K562 (cell line): ENCODE results near the gene OR10H5. TPM values are rescaled to one million over a fixed set of nuclear protein-coding genes. Genes with fewer than 3 reads are reported as not detected.

Source experiments
- CBFA2T2 ChIP-seq: fragments of 450-650 bp; conservative IDR thresholded peaks from 2 replicates; pipeline ENCODE4 v1.6.1; 2017; ENCODE audit warnings: mild to moderate bottlenecking
- CBFA2T3 ChIP-seq: fragments of 450-650 bp; IDR thresholded peaks from 2 replicates; pipeline ENCODE4 v1.6.1; 2017
- ERF ChIP-seq: fragments of 450-650 bp; formaldehyde crosslinking; IDR thresholded peaks from 2 replicates; pipeline ENCODE4 v1.4.0; 2020; ENCODE audit warnings: mild to moderate bottlenecking, mixed read lengths
- GABPB1 ChIP-seq: sonication (generic); formaldehyde crosslinking; IDR thresholded peaks from 2 replicates; pipeline ENCODE4 v1.8.0; 2022; ENCODE audit warnings: mild to moderate bottlenecking, missing genetic modification reagents
- LCOR ChIP-seq: sonication (generic); formaldehyde crosslinking; IDR thresholded peaks from 2 replicates; pipeline ENCODE4 v1.8.0; 2022; ENCODE audit warnings: mild to moderate bottlenecking, missing genetic modification reagents
- MAX ChIP-seq: sonication (generic); formaldehyde crosslinking; IDR thresholded peaks from 2 replicates; pipeline ENCODE4 v1.9.0; 2022; ENCODE audit warnings: mild to moderate bottlenecking, missing genetic modification reagents
- MYNN ChIP-seq, 2 experiments: sonication (generic); formaldehyde crosslinking in 1 of 2; IDR thresholded peaks; 2 replicates each; pipeline versions ENCODE4 v1.5.0 to v1.6.1; 2016 to 2020; ENCODE audit warnings: antibody characterized with exemption in 1 of 2, missing genetic modification reagents in 1 of 2
- NFE2 ChIP-seq: IDR thresholded peaks from 2 replicates; pipeline ENCODE4 v1.6.1; 2014; ENCODE audit warnings: antibody characterized with exemption, low read depth
- POLR2B ChIP-seq: fragments of 450-650 bp; IDR thresholded peaks from 2 replicates; pipeline ENCODE4 v1.6.1; 2018; ENCODE audit warnings: low read depth; ENCODE audit not compliant: partially characterized antibody
- ZBTB17 ChIP-seq: fragments of 450-650 bp; formaldehyde crosslinking; IDR thresholded peaks from 2 replicates; pipeline ENCODE4 v1.4.0; 2020; ENCODE audit warnings: mild to moderate bottlenecking
- ZNF274 ChIP-seq: IDR thresholded peaks from 2 replicates; pipeline ENCODE4 v1.6.1; 2011; ENCODE audit warnings: low read depth, mild to moderate bottlenecking, low read length, moderate library complexity, borderline replicate concordance
- ZNF3 ChIP-seq: fragments of 250-450 bp; sonication (Bioruptor Pico); IDR thresholded peaks from 2 replicates; pipeline ENCODE4 v1.5.0; 2021; ENCODE audit warnings: mild to moderate bottlenecking, moderate library complexity
- ZNF384 ChIP-seq: IDR thresholded peaks from 2 replicates; pipeline ENCODE4 v1.6.1; 2012; ENCODE audit warnings: low read depth, low read length, improper control_type of control experiment
- polyA plus RNA-seq, 8 experiments: library from polyadenylated mRNA; depleted of rRNA in 4 of 8; stranded (reverse) in 5 of 8; unstranded in 3 of 8; fragments of >200 nt; fragmentation: Nextera tagmentation in 2 of 8; fragmentation: Illumina TruSeq in 1 of 8; extraction: Ambion mirVana in 2 of 8; extraction: Trizol in 1 of 8; gene quantifications; 2 replicates each; pipeline versions ENCODE4 v1.2.1 to v1.2.3, GENCODE V29; 2011 to 2014; ENCODE audit warnings: inconsistent platforms in 1 of 8, missing spikeins in 1 of 8
- total RNA-seq, 7 experiments: library from RNA; depleted of rRNA in 6 of 7; stranded (reverse); fragments of >200 nt in 6 of 7; fragmentation: Illumina TruSeq in 2 of 7; extraction: Trizol in 2 of 7; gene quantifications; 2 replicates each; pipeline versions ENCODE4 v1.2.1 to v1.2.3, GENCODE V29; 2011 to 2021; ENCODE audit warnings: low replicate concordance in 1 of 7
- TF ChIP-seq, protein P1 (sequence below), 2 experiments: IDR thresholded peaks; 2 replicates each; pipeline ENCODE4 v1.6.1; 2011; ENCODE audit warnings: borderline replicate concordance in 1 of 2, control low read depth in 1 of 2, low read depth in 1 of 2, low read length in 1 of 2, mild to moderate bottlenecking in 1 of 2, mixed read lengths in 1 of 2, moderate library complexity in 1 of 2; ENCODE audit not compliant: insufficient read depth in 1 of 2, insufficient read length in 1 of 2, poor library complexity in 1 of 2, severe bottlenecking in 1 of 2; ENCODE audit errors: extremely low read depth in 1 of 2
- TF ChIP-seq, protein P2 (sequence below): conservative IDR thresholded peaks from 2 replicates; pipeline ENCODE4 v1.6.1; 2011; ENCODE audit warnings: low read depth, mild to moderate bottlenecking, low read length; ENCODE audit not compliant: control insufficient read depth
- TF ChIP-seq, protein P3 (sequence below): fragments of 450-650 bp; IDR thresholded peaks from 2 replicates; pipeline ENCODE4 v1.6.1; 2017; ENCODE audit warnings: mild to moderate bottlenecking, moderate library complexity
- TF ChIP-seq, protein P4 (sequence below): fragments of 450-650 bp; formaldehyde crosslinking; IDR thresholded peaks from 2 replicates; pipeline ENCODE4 v1.4.0; 2022; ENCODE audit warnings: missing genetic modification characterization

Gene OR10H5
- total and polyA plus RNA-seq, 9 of the 15 experiments (the other 6 are each of a cell fraction or from before 2014, with no cell fraction given) = not detected

DNA sequence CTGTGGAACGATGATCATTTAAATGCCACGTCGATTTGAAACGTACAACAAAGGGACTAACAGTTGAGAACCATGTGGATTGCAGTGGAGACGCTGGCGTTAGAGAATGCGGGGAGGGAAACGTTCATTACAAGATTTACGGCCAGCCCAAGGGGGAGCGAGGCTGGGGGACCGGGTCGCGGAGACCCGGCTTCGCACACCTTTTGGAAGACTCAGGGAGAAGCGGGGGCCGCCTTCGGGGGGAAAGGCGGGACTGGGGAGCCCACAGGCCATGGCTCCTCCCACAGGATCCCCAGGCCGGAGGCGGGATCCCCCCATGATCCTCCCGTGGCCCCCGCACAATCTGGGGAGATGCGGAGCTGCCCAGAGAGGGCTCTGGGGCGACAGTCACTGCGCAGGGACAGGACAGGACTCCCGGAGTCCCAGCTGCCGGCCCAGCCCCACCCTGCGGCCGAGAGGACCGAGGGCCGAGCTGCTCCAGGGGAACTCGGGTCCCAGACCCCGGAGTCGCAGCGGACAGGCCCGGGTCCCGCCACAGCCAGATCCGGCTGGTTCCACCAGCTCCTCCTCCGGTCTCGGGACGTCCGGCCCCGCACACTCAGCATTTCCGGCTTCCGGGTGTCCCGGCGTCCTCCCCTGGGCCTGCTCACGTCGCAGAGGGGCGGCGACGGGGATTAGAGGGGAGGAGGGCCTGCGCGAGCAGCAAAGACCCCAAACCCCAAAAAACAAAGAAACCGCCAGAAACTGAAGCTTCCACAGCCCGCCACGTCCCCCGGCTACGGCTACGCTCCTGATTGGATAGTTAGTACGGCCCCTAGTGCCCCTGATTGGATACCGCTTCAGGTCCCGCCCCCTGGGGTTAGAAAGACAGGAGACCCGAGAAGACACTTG, 49.1 kb downstream of the OR10H5 start (continued):
- TF ChIP-seq, protein P1, sequence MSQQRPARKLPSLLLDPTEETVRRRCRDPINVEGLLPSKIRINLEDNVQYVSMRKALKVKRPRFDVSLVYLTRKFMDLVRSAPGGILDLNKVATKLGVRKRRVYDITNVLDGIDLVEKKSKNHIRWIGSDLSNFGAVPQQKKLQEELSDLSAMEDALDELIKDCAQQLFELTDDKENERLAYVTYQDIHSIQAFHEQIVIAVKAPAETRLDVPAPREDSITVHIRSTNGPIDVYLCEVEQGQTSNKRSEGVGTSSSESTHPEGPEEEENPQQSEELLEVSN (IDR thresholded peaks at IDR 0.05; ENCODE audit: borderline replicate concordance in 1 of 2, extremely low read depth in 1 of 2, insufficient read depth in 1 of 2, insufficient read length in 1 of 2, low read depth in 1 of 2, low read length in 1 of 2, poor library complexity in 1 of 2, severe bottlenecking in 1 of 2) = peak in 1 of 2 experiments; percentile 29
- TF ChIP-seq ERF (CRISPR knock-in tag) (peak; percentile 96), ZNF3 (CRISPR knock-in tag) (no peak), MYNN (IDR thresholded peaks at IDR 0.05) (no peak), MYNN (CRISPR knock-in tag; IDR thresholded peaks at IDR 0.05) (no peak), CBFA2T2 (no peak), CBFA2T3 (0 out of 2 replicates have a peak, but pooled peaks have one; percentile 10), ZNF384 (no peak), GABPB1 (peak; percentile 94), MAX (0 out of 2 replicates have a peak, but pooled peaks have one; percentile 40), LCOR (CRISPR knock-in tag) (no peak; the same call in 1 of the 2 replicates), ZBTB17 (CRISPR knock-in tag) (peak; percentile 85), NFE2 (peak; percentile 59), ZNF274 (no peak), POLR2B (peak; percentile 65)
- TF ChIP-seq, protein P2, sequence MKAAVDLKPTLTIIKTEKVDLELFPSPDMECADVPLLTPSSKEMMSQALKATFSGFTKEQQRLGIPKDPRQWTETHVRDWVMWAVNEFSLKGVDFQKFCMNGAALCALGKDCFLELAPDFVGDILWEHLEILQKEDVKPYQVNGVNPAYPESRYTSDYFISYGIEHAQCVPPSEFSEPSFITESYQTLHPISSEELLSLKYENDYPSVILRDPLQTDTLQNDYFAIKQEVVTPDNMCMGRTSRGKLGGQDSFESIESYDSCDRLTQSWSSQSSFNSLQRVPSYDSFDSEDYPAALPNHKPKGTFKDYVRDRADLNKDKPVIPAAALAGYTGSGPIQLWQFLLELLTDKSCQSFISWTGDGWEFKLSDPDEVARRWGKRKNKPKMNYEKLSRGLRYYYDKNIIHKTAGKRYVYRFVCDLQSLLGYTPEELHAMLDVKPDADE = peak; percentile 47
- TF ChIP-seq, protein P3, sequence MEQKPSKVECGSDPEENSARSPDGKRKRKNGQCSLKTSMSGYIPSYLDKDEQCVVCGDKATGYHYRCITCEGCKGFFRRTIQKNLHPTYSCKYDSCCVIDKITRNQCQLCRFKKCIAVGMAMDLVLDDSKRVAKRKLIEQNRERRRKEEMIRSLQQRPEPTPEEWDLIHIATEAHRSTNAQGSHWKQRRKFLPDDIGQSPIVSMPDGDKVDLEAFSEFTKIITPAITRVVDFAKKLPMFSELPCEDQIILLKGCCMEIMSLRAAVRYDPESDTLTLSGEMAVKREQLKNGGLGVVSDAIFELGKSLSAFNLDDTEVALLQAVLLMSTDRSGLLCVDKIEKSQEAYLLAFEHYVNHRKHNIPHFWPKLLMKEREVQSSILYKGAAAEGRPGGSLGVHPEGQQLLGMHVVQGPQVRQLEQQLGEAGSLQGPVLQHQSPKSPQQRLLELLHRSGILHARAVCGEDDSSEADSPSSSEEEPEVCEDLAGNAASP = no peak
- TF ChIP-seq, protein P4, sequence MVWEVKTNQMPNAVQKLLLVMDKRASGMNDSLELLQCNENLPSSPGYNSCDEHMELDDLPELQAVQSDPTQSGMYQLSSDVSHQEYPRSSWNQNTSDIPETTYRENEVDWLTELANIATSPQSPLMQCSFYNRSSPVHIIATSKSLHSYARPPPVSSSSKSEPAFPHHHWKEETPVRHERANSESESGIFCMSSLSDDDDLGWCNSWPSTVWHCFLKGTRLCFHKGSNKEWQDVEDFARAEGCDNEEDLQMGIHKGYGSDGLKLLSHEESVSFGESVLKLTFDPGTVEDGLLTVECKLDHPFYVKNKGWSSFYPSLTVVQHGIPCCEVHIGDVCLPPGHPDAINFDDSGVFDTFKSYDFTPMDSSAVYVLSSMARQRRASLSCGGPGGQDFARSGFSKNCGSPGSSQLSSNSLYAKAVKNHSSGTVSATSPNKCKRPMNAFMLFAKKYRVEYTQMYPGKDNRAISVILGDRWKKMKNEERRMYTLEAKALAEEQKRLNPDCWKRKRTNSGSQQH (CRISPR knock-in tag) = peak; percentile 59; the same call in 1 of the 2 replicates
